ENCODE measurements around the gene PKP1. TPM values are rescaled to one million over a fixed set of nuclear protein-coding genes. Genes with fewer than 3 reads are reported as not detected.
"Not testable (repeated sequence)": the region's sequence is repeated elsewhere in the genome, so short reads cannot be mapped to it uniquely, and the experiment has no call there.

PKP1 gene
- under 1 TPM; 0.12 to 0.24 (median 0.13) TPM for polyA plus RNA-seq (ENCODE audit: insufficient read length in 3 of 3)
- long read RNA-seq, donor 1 = 0 reads
- long read RNA-seq, donor 2 = 0 reads
- long read RNA-seq, donor 3 = 0 reads
- long read RNA-seq, donor 4 = 0 reads
- long read RNA-seq, donor 5 = 0 reads
- long read RNA-seq, donor 6 = 0 reads
- long read RNA-seq, donor 7 = 0 reads
- long read RNA-seq, donor 8 = 0 reads
- long read RNA-seq, donor 9 = 0 reads
- long read RNA-seq, donor 10 = 0 reads
- long read RNA-seq, donor 11 = 0 reads
- long read RNA-seq, donor 12 = 0 reads
- long read RNA-seq, donor 13 = 0 reads
- long read RNA-seq, donor 14 = 0 reads
- long read RNA-seq, donor 15 = 0 reads
- long read RNA-seq, donor 16 = 0 reads

DNA sequence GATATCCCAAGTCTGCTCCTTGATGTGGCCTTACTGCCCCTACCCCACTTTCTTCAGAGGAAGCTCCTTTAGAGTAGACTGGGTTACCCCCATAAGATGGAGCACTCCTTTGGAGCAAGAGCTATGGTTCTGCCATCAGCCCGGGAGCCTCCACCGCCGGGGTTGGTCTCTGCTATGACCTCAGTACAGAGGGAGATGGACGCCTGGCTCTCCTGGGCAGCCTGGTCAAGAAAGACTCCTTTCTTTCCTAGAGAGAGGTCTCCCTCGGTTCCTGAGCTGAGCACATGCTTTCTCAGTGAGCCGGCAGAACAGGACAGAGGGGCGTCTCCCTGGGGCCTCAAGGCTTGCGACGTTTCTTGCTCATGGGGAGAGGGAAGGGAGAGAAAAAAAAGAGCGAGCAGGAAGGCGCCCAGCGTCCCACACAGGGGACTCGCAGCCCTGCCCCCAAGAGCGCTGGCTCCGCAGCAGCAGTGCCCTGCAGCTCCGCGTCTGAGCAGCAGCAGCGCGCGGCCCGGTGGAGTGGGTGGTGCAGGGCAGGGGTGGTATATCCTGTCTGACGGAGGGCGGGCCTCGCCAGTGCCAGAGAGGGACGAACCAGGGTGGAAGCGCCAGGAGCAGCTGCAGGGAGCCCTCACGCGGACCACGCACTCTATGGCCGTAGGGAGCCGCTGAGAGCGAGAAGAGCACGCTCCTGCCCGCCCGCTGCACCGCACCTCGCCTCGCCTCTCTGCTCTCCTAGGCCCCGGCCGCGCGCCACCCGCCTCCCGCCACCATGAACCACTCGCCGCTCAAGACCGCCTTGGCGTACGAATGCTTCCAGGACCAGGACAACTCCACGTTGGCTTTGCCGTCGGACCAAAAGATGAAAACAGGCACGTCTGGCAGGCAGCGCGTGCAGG is at the start of gene PKP1:
TSS of gene PKP1 (plus strand) at position 576 of the 899 bp plus-strand sequence. CDS start at position 773, 197 bp downstream.
- DNase-seq = peak; percentile 39

- not testable (repeated sequence) for DNase-seq
Observed at GRCh38 chr1:201239646-201240045, 43.7 kb upstream of the PKP1 start.

DNA sequence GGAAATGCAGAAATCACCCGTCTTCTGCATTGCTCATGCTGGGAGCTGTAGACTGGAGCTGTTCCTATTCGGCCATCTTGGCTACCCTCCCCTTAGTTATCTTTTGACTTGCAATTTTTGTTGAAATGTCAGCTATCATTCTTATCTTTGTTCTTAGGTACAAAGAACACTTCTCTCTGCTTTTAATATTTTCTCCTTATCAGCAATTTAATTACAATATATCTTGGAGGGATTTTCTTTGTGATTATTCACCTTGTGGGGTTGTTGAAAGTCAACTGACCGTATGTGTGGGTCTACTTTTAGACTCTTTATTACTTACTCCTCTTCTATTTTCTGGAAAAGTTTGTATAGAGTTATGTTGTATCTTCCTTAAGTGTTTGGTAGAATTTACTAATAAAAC is 43.1 kb upstream of the PKP1 start:
- no peak for DNase-seq

GRCh38 chr1:201241736-201242135 is 41.6 kb upstream of the PKP1 start:
- no peak for DNase-seq

DNA sequence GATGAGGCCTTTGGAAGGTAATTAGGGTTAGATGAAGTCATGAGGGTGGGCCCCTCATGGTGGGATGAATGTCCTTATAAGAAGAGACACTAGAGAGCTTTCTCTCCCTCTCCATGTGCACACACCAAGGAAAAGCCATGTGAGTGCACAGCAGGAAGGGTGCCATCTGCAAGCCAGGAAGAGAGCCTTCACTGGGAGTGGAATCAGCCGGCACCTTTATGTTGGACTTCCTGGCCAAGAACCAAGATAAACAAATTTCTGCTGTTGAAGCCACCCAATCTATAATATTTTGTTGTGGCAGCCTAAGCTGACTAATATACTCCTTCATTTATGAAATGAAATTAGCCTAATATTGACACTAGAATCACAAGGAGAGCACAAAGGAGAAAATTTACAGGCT is 38.2 kb upstream of the PKP1 start:
- no peak for DNase-seq

- DNase-seq = no peak
Observed at GRCh38 chr1:201248721-201249559, 34.4 kb upstream of the PKP1 start.

GRCh38 chr1:201250326-201251011 is 32.8 kb upstream of the PKP1 start:
- DNase-seq = no peak

DNA sequence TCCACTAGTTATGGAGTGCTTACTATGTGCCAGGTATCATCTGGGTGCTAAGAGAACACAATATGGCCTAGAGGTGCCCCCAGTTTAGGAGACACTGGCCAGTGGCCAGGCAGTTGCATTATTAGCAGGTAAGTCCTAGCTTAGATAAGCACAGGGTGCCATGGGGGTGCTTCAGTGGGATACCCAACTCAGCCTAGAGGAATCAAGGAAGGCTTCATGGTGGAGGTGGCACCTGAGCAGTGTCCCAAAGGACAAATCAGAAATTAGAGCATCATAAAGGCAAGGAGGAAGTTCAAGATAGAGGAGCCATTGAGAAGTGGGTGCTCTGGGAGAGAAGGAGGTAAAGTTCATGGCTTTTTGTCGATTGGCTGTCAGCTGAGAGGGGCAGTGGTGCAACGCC is 31.9 kb upstream of the PKP1 start:
- no peak for DNase-seq

GRCh38 chr1:201251851-201252430 is 31.4 kb upstream of the PKP1 start:
- no peak for DNase-seq

DNA sequence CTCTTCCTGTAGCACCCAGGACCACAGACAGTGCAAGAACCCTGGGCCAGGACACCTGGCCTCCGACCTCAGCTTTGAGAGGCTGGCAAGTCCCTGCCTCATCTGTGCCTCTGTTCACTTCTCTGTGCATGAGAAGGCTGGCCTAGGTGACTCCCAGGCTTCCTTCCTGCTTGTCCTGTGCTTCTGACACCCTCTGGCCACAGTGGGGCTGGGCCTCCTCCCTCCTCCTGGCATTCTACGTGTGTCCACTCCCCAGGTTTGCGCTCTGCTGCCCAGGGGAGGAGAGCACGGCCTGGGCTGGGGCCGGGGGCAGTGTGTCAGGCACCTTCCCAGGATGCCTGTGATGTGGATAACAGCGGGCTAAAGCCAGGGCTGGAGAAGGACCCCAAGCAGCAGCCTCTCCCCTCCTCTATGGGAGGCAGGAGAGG is 30.3 kb upstream of the PKP1 start:
- no peak for DNase-seq

DNA sequence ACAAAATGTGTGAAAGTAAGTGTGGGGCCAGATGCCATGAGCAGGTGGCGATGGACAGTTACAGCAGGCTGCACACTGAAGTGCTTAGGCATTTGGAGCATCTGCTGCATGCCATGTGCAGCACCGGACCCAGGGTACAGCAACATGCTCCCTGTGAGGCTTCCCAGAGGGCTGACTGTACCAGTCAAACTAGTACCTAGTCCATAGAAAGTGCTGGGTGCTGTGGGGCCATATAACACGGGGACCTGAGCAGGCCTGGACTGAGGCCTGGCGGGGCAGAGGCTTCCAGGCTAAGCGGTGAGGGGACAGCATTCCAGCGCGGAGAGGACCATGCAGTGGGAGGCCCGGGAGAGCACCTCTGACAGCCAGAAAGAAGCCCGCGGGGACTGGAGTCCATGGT is 29.9 kb upstream of the PKP1 start:
- no peak for DNase-seq

DNA sequence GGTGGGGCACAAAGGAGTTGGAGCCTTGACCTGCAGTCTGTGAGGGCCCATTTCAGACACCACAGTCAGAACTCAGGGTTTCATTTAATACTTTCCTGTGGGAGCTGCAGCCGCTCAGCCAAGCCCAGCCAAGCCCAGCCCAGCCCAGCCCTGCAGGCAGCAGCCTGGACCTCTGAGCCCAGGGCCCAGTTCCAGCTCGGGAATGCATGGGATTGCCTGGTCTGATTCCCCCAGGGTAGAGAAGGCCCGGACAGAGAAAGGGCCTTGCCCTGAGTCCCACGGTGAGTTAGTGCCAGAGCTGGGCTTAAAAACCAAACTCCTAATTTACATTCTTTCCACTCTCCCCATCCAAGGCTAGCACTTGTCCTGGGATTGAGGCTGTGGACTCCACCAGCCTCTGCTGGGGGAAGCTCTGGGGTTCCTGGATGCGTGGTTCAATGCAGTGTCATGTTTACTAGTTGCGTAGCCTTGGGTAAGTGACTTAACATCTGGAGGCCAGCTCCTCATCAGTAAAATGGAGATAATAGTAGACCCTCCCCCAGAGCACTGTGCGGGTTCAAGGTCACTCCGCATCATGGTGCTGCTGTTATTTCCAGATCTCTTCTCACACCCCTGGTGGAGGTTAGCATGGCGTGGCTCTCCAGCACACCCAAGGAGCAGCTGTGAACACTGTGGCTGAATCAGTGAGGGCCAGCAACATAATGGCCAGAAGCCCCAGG is 29.2 kb upstream of the PKP1 start:
- DNase-seq = no peak

- DNase-seq = peak; percentile 22
Observed at GRCh38 chr1:201254625-201255478, 28.5 kb upstream of the PKP1 start.

DNA sequence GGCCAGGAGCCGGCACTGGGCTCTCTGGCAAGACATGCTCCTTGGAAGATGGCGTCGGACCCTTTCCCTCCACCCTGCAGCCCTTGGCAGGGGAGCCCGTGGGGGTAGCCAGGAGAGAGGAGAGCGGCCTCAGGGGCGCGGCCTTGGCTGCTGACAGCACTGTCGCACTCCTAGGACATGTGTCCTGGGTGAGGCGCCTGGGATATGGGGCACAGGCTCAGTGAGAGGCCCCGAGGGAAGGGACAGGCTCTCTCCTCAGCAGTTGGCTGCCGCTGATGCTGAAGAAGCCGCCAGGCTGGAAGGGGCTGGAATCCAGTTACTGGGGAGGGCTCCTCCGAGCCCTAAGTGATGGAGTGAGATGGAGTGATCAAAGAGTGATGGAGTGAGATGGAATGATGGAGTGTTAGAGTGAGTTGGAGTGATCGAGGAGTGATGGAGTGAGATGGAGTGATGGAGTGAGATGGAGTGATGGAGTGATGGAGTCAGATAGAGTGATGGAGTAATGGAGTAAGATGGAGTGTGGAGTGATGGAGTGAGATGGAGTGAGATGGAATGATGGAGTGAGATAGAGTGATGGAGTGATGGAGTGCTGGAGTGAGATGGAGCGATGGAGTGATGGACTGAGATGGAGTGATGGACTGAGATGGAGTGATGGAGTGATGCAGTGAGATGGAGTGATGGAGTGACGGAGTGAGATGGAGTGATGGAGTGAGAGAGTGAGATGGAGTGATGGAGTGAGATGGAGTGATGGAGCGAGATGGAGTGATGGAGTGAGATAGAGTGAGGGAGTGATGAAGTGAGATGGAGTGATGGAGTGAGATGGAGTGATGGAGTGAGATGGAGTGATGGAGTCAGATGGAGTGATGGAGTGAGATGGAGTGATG is 27.6 kb upstream of the PKP1 start:
- DNase-seq = no peak

DNA sequence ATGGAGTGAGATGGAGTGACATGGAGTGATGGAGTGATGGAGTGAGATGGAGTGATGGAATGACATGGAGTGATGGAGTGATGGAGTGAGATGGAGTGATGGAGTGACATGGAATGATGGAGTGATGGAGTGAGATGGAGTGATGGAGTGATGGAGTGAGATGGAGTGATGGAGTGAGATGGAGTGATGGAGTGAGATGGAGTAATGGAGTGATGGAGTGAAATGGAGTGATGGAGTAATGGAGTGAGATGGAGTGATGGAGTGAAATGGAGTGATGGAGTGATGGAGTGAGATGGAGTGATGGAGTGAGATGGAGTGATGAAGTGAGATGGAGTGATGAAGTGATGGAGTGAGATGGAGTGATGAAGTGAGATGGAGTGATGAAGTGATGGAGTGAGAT is 25.2 kb upstream of the PKP1 start:
- DNase-seq = not testable (repeated sequence)

- DNase-seq = no peak
Observed at GRCh38 chr1:201258763-201259230, 24.5 kb upstream of the PKP1 start.

- no peak for DNase-seq
Observed at GRCh38 chr1:201259476-201260235, 23.6 kb upstream of the PKP1 start.
